Measurements from ENCODE around the gene ZNF548. TPM values are rescaled to one million over a fixed set of nuclear protein-coding genes. Genes with fewer than 3 reads are reported as not detected.

The ZNF548 gene
- 28.1 TPM for polyA plus RNA-seq
- long read RNA-seq, donor 1: 0 reads
- long read RNA-seq, donor 2, partial matches to known transcripts: 0 of 3 reads
- long read RNA-seq, donor 2, other reads (novel, unspliced or antisense): 0 of 3 reads
- long read RNA-seq, donor 3, transcript ZNF548-201 (4 exons, 2,115 nt): major isoform, 6 of 11 reads
- long read RNA-seq, donor 3, partial matches to known transcripts: 5 of 11 reads
- long read RNA-seq, donor 3, other reads (novel, unspliced or antisense): 0 of 11 reads
- long read RNA-seq, donor 4: 0 reads
- long read RNA-seq, donor 5, partial matches to known transcripts: 0 of 3 reads
- long read RNA-seq, donor 5, other reads (novel, unspliced or antisense): 0 of 3 reads
- long read RNA-seq, donor 6, partial matches to known transcripts: 0 of 4 reads
- long read RNA-seq, donor 6, other reads (novel, unspliced or antisense): 0 of 4 reads
- long read RNA-seq, donor 7, partial matches to known transcripts: 0 of 1 reads
- long read RNA-seq, donor 7, other reads (novel, unspliced or antisense): 0 of 1 reads
- long read RNA-seq, donor 8, transcript ZNF548-201 (4 exons, 2,115 nt): major isoform, 5 of 5 reads
- long read RNA-seq, donor 8, partial matches to known transcripts: 0 of 5 reads
- long read RNA-seq, donor 8, other reads (novel, unspliced or antisense): 0 of 5 reads
- long read RNA-seq, donor 9, partial matches to known transcripts: 0 of 4 reads
- long read RNA-seq, donor 9, other reads (novel, unspliced or antisense): 0 of 4 reads
- long read RNA-seq, donor 10, partial matches to known transcripts: 0 of 4 reads
- long read RNA-seq, donor 10, other reads (novel, unspliced or antisense): 0 of 4 reads
- long read RNA-seq, donor 11, partial matches to known transcripts: 0 of 2 reads
- long read RNA-seq, donor 11, other reads (novel, unspliced or antisense): 0 of 2 reads

GRCh38 chr19:57389730-57390598 lies at the start of gene ZNF548:
Gene ZNF548 (plus strand): TSS chr19:57389854. CDS start chr19:57390100, 246 bp downstream.
- H3K4me3 ChIP-seq (ENCODE audit: low read length): peak within 1 kb of the TSS; percentile 100
- H3K36me3 ChIP-seq (ENCODE audit: control insufficient read depth, insufficient read depth, low read length): peaks cover 15% of the 10 kb centered on the region
- no peaks in the 10 kb centered on the region for H3K27me3 ChIP-seq (ENCODE audit: control insufficient read depth, insufficient read depth, low read length)
- no CpG with 5 or more reads among the region's 50 CpGs for WGBS (ENCODE audit: insufficient coverage, low lambda C conversion rate)
- DNase-seq: peak; percentile 98
- peak within 1 kb of the TSS; percentile 99 for H3K27ac ChIP-seq (ENCODE audit: low read length)
- peaks cover 9% of the 10 kb centered on the region for H3K9me3 ChIP-seq (ENCODE audit: control insufficient read depth, low read depth, low read length)
- H3K4me1 ChIP-seq (ENCODE audit: control insufficient read depth, insufficient read depth, low read length): peaks cover 7% of the 10 kb centered on the region

GRCh38 chr19:57342582-57342981 lies 47.1 kb upstream of the ZNF548 start:
- WGBS (ENCODE audit: insufficient coverage, low lambda C conversion rate): no CpG with 5 or more reads among the region's 6 CpGs
- Histone ChIP-seq H3K4me1 (ENCODE audit: control insufficient read depth, insufficient read depth, low read length) (no peaks in the 10 kb centered on the region), H3K27me3 (ENCODE audit: control insufficient read depth, insufficient read depth, low read length) (peaks cover 4% of the 10 kb centered on the region), H3K36me3 (ENCODE audit: control insufficient read depth, insufficient read depth, low read length) (no peaks in the 10 kb centered on the region), H3K4me3 (ENCODE audit: low read length) (no peak overlapping the region), H3K9me3 (ENCODE audit: control insufficient read depth, low read depth, low read length) (no peaks in the 10 kb centered on the region), H3K27ac (ENCODE audit: low read length) (no peak overlapping the region)
- no peak for DNase-seq

DNA sequence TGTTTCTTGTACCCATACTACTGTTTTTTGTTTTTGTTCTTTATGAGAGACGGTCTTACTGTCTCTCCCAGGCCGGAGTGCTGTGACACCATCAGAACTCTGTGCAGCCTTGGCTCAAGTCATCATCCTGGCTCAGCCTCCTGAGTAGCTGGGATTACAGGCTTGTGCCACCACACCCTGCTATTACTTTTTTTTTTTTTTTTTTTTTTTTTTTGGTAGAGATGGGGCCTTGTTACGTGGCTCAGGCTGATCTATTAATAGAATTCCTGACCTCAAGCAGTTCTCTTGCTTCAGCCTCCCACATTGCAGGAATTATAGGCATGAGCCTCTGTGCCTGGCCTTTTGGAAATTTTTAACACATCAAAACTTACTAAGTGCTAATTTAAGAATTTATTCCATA lies 41.5 kb upstream of the ZNF548 start:
- Histone ChIP-seq H3K27me3 (ENCODE audit: control insufficient read depth, insufficient read depth, low read length) (peaks cover 4% of the 10 kb centered on the region), H3K36me3 (ENCODE audit: control insufficient read depth, insufficient read depth, low read length) (peaks cover 4% of the 10 kb centered on the region), H3K4me1 (ENCODE audit: control insufficient read depth, insufficient read depth, low read length) (peaks cover 7% of the 10 kb centered on the region), H3K9me3 (ENCODE audit: control insufficient read depth, low read depth, low read length) (no peaks in the 10 kb centered on the region), H3K27ac (ENCODE audit: low read length) (no peak overlapping the region), H3K4me3 (ENCODE audit: low read length) (no peak overlapping the region)
- DNase-seq: no peak
- WGBS (ENCODE audit: insufficient coverage, low lambda C conversion rate): 100% methylated on average over 1 of the region's 3 CpGs

DNA sequence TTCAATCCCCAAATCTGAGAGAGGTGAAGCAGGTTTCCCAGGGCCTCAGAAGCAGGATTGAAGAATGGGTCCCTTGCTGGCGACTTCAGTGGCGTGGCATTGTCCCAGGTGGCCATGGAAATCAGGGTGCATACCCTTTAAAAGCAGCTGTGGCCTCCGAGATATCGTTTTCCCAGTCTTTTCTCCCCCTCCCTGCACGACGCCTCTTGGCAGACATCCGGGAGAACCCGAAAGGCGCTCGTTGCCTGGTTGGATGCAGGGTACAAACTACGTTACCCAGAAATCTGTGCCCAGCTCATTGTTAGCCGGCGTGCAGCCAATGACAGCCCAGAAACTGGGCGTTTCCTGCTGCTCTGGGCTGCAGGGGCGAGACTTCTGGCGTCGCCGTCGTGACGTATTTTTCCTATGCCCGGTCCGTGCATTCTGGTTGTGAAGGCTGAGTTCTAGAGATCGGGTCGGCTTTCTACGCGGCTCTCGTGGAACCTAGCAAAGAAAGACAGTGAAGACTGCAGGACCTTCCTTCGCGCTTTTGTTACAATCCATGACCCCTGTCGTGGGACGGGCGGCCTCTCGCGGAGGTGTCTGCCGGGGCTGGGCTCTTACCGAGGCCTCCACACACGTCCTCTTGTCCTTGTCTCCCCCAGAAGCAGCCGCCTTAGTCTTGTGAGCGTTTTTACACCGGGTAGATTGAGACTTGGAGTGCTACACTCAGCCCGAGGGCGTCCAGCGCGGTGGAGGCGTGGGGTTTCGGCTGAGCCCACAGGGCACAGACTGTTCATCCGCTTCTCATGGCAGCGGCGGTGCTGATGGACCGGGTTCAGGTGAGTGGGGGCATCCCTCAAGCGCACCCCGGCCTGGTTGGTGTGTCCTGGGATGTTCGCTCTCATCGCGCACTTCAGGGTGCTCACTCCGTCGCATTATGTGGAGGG lies 38.5 kb upstream of the ZNF548 start, which contains the start of gene ZNF304:
ZNF304 (plus strand) TSS at position 395 of the 929 bp plus-strand sequence; CDS start at position 789, 394 bp downstream.
- H3K27me3 ChIP-seq (ENCODE audit: control insufficient read depth, insufficient read depth, low read length): peaks cover 3% of the 10 kb centered on the region
- DNase-seq: peak; percentile 95 to 97
- peak within 1 kb of the TSS; percentile 72 for H3K27ac ChIP-seq (ENCODE audit: low read length)
- peak within 1 kb of the TSS; percentile 60 for H3K4me3 ChIP-seq (ENCODE audit: low read length)
- H3K36me3 ChIP-seq (ENCODE audit: control insufficient read depth, insufficient read depth, low read length): peaks cover 33% of the 10 kb centered on the region
- no CpG with 5 or more reads among the region's 57 CpGs for WGBS (ENCODE audit: insufficient coverage, low lambda C conversion rate)
- peaks cover 7% of the 10 kb centered on the region for H3K4me1 ChIP-seq (ENCODE audit: control insufficient read depth, insufficient read depth, low read length)
- no peaks in the 10 kb centered on the region for H3K9me3 ChIP-seq (ENCODE audit: control insufficient read depth, low read depth, low read length)

- H3K27me3 ChIP-seq (ENCODE audit: control insufficient read depth, insufficient read depth, low read length): no peaks in the 10 kb centered on the region
- peaks cover 40% of the 10 kb centered on the region for H3K36me3 ChIP-seq (ENCODE audit: control insufficient read depth, insufficient read depth, low read length)
- no peaks in the 10 kb centered on the region for H3K9me3 ChIP-seq (ENCODE audit: control insufficient read depth, low read depth, low read length)
- no peak for DNase-seq
- peaks cover 7% of the 10 kb centered on the region for H3K4me1 ChIP-seq (ENCODE audit: control insufficient read depth, insufficient read depth, low read length)
- peak overlapping the region; percentile 60 for H3K4me3 ChIP-seq (ENCODE audit: low read length)
- no CpG with 5 or more reads among the region's 7 CpGs for WGBS (ENCODE audit: insufficient coverage, low lambda C conversion rate)
- H3K27ac ChIP-seq (ENCODE audit: low read length): peak overlapping the region; percentile 45
Observed at GRCh38 chr19:57351867-57352266, 37.8 kb upstream of the ZNF548 start.

GRCh38 chr19:57355916-57356315 lies 33.7 kb upstream of the ZNF548 start:
- no peak for DNase-seq
- H3K9me3 ChIP-seq (ENCODE audit: control insufficient read depth, low read depth, low read length): no peaks in the 10 kb centered on the region
- H3K36me3 ChIP-seq (ENCODE audit: control insufficient read depth, insufficient read depth, low read length): peaks cover 63% of the 10 kb centered on the region
- H3K4me1 ChIP-seq (ENCODE audit: control insufficient read depth, insufficient read depth, low read length): peaks cover 7% of the 10 kb centered on the region
- no peak overlapping the region for H3K27ac ChIP-seq (ENCODE audit: low read length)
- H3K4me3 ChIP-seq (ENCODE audit: low read length): no peak overlapping the region
- no peaks in the 10 kb centered on the region for H3K27me3 ChIP-seq (ENCODE audit: control insufficient read depth, insufficient read depth, low read length)
- no CpG with 5 or more reads among the region's 4 CpGs for WGBS (ENCODE audit: insufficient coverage, low lambda C conversion rate)

DNA sequence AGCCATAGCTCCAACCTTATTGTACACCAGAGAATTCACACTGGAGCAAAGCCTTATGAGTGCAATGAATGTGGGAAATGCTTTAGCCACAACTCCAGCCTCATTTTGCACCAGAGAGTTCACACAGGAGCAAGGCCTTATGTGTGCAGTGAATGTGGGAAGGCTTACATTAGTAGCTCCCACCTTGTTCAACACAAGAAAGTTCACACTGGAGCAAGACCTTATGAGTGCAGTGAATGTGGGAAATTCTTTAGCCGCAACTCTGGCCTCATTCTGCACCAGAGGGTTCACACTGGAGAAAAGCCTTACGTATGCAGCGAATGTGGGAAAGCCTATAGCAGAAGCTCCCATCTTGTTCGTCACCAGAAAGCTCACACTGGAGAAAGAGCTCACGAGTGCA lies 32.2 kb upstream of the ZNF548 start:
- no CpG with 5 or more reads among the region's 5 CpGs for WGBS (ENCODE audit: insufficient coverage, low lambda C conversion rate)
- H3K27ac ChIP-seq (ENCODE audit: low read length): no peak overlapping the region
- H3K4me1 ChIP-seq (ENCODE audit: control insufficient read depth, insufficient read depth, low read length): peaks cover 1% of the 10 kb centered on the region
- no peaks in the 10 kb centered on the region for H3K9me3 ChIP-seq (ENCODE audit: control insufficient read depth, low read depth, low read length)
- no peak overlapping the region for H3K4me3 ChIP-seq (ENCODE audit: low read length)
- H3K36me3 ChIP-seq (ENCODE audit: control insufficient read depth, insufficient read depth, low read length): peaks cover 63% of the 10 kb centered on the region
- H3K27me3 ChIP-seq (ENCODE audit: control insufficient read depth, insufficient read depth, low read length): no peaks in the 10 kb centered on the region
- no peak for DNase-seq

DNA sequence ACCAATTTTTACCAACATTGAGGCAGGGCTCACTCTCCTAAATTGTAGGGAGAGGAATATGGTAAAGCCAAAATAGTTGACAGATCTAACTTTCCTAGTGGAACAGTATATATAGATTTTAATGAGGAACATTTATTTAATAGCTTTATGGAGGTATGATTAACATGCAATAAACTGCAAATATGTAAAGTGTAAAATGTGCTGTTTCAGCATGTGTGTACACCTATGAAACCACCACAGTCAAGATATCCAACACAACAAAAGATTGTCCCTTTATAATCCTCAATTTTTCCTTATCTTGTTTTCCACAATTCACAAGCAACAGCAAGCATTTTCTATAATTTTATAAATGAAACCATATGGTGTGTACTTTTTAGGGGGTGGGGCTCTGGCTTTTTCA lies 30.4 kb upstream of the ZNF548 start:
- no peaks in the 10 kb centered on the region for H3K27me3 ChIP-seq (ENCODE audit: control insufficient read depth, insufficient read depth, low read length)
- H3K36me3 ChIP-seq (ENCODE audit: control insufficient read depth, insufficient read depth, low read length): peaks cover 49% of the 10 kb centered on the region
- DNase-seq: no peak
- no peaks in the 10 kb centered on the region for H3K4me1 ChIP-seq (ENCODE audit: control insufficient read depth, insufficient read depth, low read length)
- no peak overlapping the region for H3K4me3 ChIP-seq (ENCODE audit: low read length)
- no peaks in the 10 kb centered on the region for H3K9me3 ChIP-seq (ENCODE audit: control insufficient read depth, low read depth, low read length)
- H3K27ac ChIP-seq (ENCODE audit: low read length): no peak overlapping the region

- DNase-seq: no peak
- 100% methylated on average over 1 of the region's 2 CpGs for WGBS (ENCODE audit: insufficient coverage, low lambda C conversion rate)
- Histone ChIP-seq H3K9me3 (ENCODE audit: control insufficient read depth, low read depth, low read length) (no peaks in the 10 kb centered on the region), H3K4me3 (ENCODE audit: low read length) (peak overlapping the region; percentile 67), H3K27ac (ENCODE audit: low read length) (peak overlapping the region; percentile 93), H3K4me1 (ENCODE audit: control insufficient read depth, insufficient read depth, low read length) (no peaks in the 10 kb centered on the region), H3K27me3 (ENCODE audit: control insufficient read depth, insufficient read depth, low read length) (no peaks in the 10 kb centered on the region), H3K36me3 (ENCODE audit: control insufficient read depth, insufficient read depth, low read length) (peaks cover 18% of the 10 kb centered on the region)
Observed at GRCh38 chr19:57362419-57362818, 27.2 kb upstream of the ZNF548 start.
